PC-3 (cell line): ENCODE data around the gene RTKN.

Source experiments
- CTCF ChIP-seq: fragments of 300-600 bp; sonication (generic); conservative IDR thresholded peaks from 2 replicates; pipeline ENCODE4 v1.5.1; 2017; ENCODE audit warnings: antibody characterized with exemption, low read depth, mild to moderate bottlenecking, low read length
- EZH2 ChIP-seq: fragments of 300-600 bp; sonication (generic); IDR thresholded peaks from one replicate; pipeline ENCODE4 v1.6.1; 2017; ENCODE audit warnings: antibody characterized with exemption, mild to moderate bottlenecking, low read length; ENCODE audit not compliant: unreplicated experiment

GRCh38 chr2:74472945-74473258, 31.2 kb upstream of the RTKN start:
- TF ChIP-seq EZH2 = no peak
- TF ChIP-seq CTCF = no peak
